Thyroid gland (tissue), 4 donors: ENCODE results near the gene C2orf92. TPM values are rescaled to one million over a fixed set of nuclear protein-coding genes. Genes with fewer than 3 reads are reported as not detected.
"Not testable (repeated sequence)": the region's sequence is repeated elsewhere in the genome, so short reads cannot be mapped to it uniquely, and the experiment has no call there.

Source experiments
- DNase-seq, 2 donors: peaks; one replicate each; pipeline ENCODE4 v3.0.0-alpha.2; 2019
- H3K27ac ChIP-seq, 3 donors: fragments of 200-600 bp; sonication (generic); 1 replicate in 2 of 3; 2 replicates in 1 of 3; pipeline ENCODE4 v1.5.1; 2016 to 2019; ENCODE audit warnings: mild to moderate bottlenecking in 1 of 3, moderate library complexity in 1 of 3
- H3K27me3 ChIP-seq: fragments of 200-600 bp; sonication (generic); one replicate; pipeline ENCODE4 v1.5.1; 2019
- H3K36me3 ChIP-seq, 2 donors: fragments of 200-600 bp; sonication (generic); one replicate each; pipeline ENCODE4 v1.5.1; 2016 to 2019
- H3K4me1 ChIP-seq, 2 donors: fragments of 200-600 bp; sonication (generic); one replicate each; pipeline ENCODE4 v1.5.1; 2017 to 2019
- H3K4me3 ChIP-seq, 3 donors: fragments of 200-600 bp; sonication (generic); replicated peaks in 1 of 3; 1 replicate in 2 of 3; 2 replicates in 1 of 3; pipeline ENCODE4 v1.5.1; 2016; ENCODE audit warnings: mild to moderate bottlenecking in 1 of 3
- H3K9me3 ChIP-seq: fragments of 200-600 bp; sonication (generic); one replicate; pipeline ENCODE4 v1.5.1; 2017
- POLR2A ChIP-seq, 2 donors: fragments of 450-650 bp; IDR thresholded peaks; one replicate each; pipeline ENCODE4 v1.6.1; 2017; ENCODE audit warnings: antibody characterized with exemption in 2 of 2, mild to moderate bottlenecking in 2 of 2, moderate library complexity in 1 of 2
- WGBS, 2 donors: methylation state at CpG; one replicate each; pipeline ENCODE4 v1.1.5; 2017; 5-methylcytosine and 5-hydroxymethylcytosine counted together
- intact Hi-C: fragments of 100-400 bp; cut with DNase I; formaldehyde crosslinking; loops from one replicate; pipeline ENCODE4 v1.15.1; 2023
- total RNA-seq, 4 donors: library from RNA; depleted of rRNA; stranded (reverse); fragments of >200 nt; gene quantifications; one replicate each; pipeline ENCODE4 v1.2.3, GENCODE V29; 2016
- TF ChIP-seq, protein P1 (sequence below), 6 experiments: fragments of 200-600 bp in 3 of 6; fragments of 450-650 bp in 3 of 6; sonication (generic) in 3 of 6; IDR thresholded peaks; one replicate each; pipeline ENCODE4 v1.5.1; 2016 to 2019; ENCODE audit warnings: antibody characterized with exemption in 6 of 6, mild to moderate bottlenecking in 2 of 6, inconsistent platforms in 1 of 6, moderate library complexity in 1 of 6

C2orf92 gene
- total RNA-seq, 4 donors from 2014 or later, result 9.8 to 36.5 (median 30.7) TPM

- Histone ChIP-seq H3K4me1 (no peaks in the 10 kb centered on the region), H3K9me3 (no peaks in the 10 kb centered on the region), H3K27ac (no peak overlapping the region), H3K36me3 (no peaks in the 10 kb centered on the region), H3K4me3 (no peak overlapping the region), H3K27me3 (no peaks in the 10 kb centered on the region)
- TF ChIP-seq, protein P1, sequence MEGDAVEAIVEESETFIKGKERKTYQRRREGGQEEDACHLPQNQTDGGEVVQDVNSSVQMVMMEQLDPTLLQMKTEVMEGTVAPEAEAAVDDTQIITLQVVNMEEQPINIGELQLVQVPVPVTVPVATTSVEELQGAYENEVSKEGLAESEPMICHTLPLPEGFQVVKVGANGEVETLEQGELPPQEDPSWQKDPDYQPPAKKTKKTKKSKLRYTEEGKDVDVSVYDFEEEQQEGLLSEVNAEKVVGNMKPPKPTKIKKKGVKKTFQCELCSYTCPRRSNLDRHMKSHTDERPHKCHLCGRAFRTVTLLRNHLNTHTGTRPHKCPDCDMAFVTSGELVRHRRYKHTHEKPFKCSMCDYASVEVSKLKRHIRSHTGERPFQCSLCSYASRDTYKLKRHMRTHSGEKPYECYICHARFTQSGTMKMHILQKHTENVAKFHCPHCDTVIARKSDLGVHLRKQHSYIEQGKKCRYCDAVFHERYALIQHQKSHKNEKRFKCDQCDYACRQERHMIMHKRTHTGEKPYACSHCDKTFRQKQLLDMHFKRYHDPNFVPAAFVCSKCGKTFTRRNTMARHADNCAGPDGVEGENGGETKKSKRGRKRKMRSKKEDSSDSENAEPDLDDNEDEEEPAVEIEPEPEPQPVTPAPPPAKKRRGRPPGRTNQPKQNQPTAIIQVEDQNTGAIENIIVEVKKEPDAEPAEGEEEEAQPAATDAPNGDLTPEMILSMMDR (IDR thresholded peaks at IDR 0.05), result no peak
- TF ChIP-seq POLR2A (IDR thresholded peaks at IDR 0.05), result no peak
- WGBS, 2 donors, result 80 to 87% methylated on average over 6 of the region's 6 CpGs
- no peak for DNase-seq
- intact Hi-C loops, result no loop called here
Observed at GRCh38 chr2:97711394-97711711, 41.8 kb downstream of the C2orf92 start.

- WGBS, 2 donors, result 57 to 58% methylated on average over 9 of the region's 9 CpGs
Observed at GRCh38 chr2:97712175-97712574, 42.7 kb downstream of the C2orf92 start.

DNA sequence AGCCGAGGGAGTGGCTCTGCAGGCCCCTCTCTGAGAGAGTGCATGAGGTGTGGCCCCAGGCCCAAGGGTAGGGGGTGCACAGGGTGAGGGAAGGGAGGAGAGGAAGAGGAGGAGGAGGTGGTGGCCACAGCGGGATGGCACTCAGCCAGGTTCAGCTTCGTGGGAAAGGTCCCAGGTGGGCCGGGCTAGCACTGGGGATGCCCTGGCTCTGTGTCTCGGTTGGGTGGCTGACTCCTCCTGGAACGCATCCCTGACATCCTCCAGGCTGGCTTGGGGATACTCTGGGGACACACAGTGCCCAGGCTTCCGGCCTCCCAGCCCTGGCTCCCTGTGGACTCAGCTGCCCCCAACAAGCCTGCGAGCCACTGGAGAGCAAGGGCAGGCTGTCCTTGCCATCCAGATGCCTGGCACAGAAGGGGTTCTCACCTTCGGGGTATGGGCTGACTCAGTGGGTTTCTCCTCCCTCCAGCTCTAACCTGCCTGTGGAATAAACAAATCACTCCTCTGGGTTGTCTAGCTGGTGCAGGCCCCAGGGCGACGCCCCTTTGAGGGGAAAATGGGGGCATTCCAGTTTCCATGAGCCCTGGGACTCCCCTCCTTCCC lies 43.3 kb downstream of the C2orf92 start:
- intact Hi-C loops, result no loop called here
- Histone ChIP-seq H3K4me3 (no peak overlapping the region), H3K4me1 (no peaks in the 10 kb centered on the region), H3K27me3 (no peaks in the 10 kb centered on the region), H3K9me3 (no peaks in the 10 kb centered on the region), H3K27ac (no peak overlapping the region), H3K36me3 (no peaks in the 10 kb centered on the region)
- DNase-seq, result no peak
- WGBS, 2 donors, result 64 to 79% methylated on average over 7 to 11 of the region's 11 CpGs
- TF ChIP-seq POLR2A (IDR thresholded peaks at IDR 0.05), result no peak
- TF ChIP-seq, protein P1 (IDR thresholded peaks at IDR 0.05), result no peak

More at GRCh38 chr2:97712175-97712574, 42.7 kb downstream of the C2orf92 start:
- DNase-seq, H3K4me1 ChIP-seq, H3K4me3 ChIP-seq, intact Hi-C loops, H3K36me3 ChIP-seq, H3K27me3 ChIP-seq, H3K9me3 ChIP-seq, H3K27ac ChIP-seq: not testable (repeated sequence)

DNA sequence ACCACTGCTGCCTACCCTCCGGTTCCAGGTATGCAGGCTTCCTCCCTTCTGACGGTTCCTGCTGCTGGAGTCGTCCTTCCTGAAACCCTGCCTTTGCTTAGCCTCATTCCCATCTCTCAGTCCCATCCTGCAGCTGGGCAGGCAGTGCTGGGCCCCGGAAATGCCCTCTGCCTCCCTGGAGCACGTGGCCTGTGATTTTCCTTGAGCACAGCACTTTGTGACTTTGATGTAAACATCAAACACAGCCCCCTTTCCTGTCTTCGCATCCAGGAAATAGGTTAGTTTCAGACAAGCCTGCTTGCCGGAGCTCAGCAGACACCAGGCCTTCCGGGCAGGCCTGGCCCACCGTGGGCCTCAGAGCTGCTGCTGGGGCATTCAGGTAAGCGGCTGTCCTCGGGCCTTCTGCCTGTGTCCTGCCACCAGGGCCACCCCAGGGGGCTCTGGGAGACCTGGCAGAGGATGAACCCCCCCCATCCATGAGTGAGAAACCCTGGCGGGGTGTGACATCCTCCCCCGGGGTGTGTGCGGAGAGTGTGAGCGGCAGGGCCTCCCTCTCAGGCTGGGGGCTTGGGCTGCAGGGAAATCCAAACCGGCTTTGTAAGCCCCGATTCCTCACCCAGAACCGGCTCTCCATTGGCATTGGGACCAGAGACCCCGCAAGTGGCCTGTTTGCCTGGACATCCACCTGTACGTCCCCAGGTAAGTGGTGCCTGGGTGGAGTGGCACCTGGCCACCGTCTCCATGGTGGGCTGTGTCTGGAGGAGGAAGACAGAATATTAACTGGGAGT lies 44.0 kb downstream of the C2orf92 start, which contains the start of gene ZAP70:
Gene ZAP70 (plus strand): TSS at position 281 of the 788 bp plus-strand sequence. CDS start 10,461 bp downstream, outside the sequence.
- H3K4me3 ChIP-seq, result no peak within 1 kb of the TSS
- DNase-seq, result no peak
- 76 to 80% methylated on average over 14 to 16 of the region's 21 CpGs for WGBS, 2 donors
- intact Hi-C loops, result no loop called here
- H3K27me3 ChIP-seq, result no peaks in the 10 kb centered on the region
- no peaks in the 10 kb centered on the region for H3K9me3 ChIP-seq
- TF ChIP-seq POLR2A (IDR thresholded peaks at IDR 0.05), result no peak
- TF ChIP-seq, protein P1 (IDR thresholded peaks at IDR 0.05), result no peak
- H3K36me3 ChIP-seq, result no peaks in the 10 kb centered on the region
- no peaks in the 10 kb centered on the region for H3K4me1 ChIP-seq
- H3K27ac ChIP-seq, result no peak within 1 kb of the TSS

GRCh38 chr2:97714084-97714949 lies 44.8 kb downstream of the C2orf92 start:
- Histone ChIP-seq H3K36me3 (no peaks in the 10 kb centered on the region), H3K27ac (no peak overlapping the region)
- intact Hi-C loops, result no loop called here

More at GRCh38 chr2:97714084-97714949, 44.8 kb downstream of the C2orf92 start:
- no peak for DNase-seq
- 69 to 84% methylated on average over 13 to 15 of the region's 17 CpGs for WGBS, 2 donors
- Histone ChIP-seq H3K4me1 (no peaks in the 10 kb centered on the region), H3K4me3 (no peak overlapping the region), H3K9me3 (no peaks in the 10 kb centered on the region), H3K27me3 (no peaks in the 10 kb centered on the region)
- TF ChIP-seq POLR2A (IDR thresholded peaks at IDR 0.05), result no peak
- TF ChIP-seq, protein P1 (IDR thresholded peaks at IDR 0.05), result no peak
